ENCODE data around the gene ILDR2.

Gene ILDR2

GRCh38 chr1:166918956-166919316 is 56.4 kb downstream of the ILDR2 start:
- TF ChIP-seq TOX (CRISPR knock-in tag; IDR thresholded peaks at IDR 0.05; ENCODE audit: borderline replicate concordance) (no peak), ZFP30 (CRISPR knock-in tag; IDR thresholded peaks at IDR 0.05) (no peak), ESRRG (CRISPR knock-in tag; IDR thresholded peaks at IDR 0.05) (no peak), ZNF565 (CRISPR knock-in tag; conservative IDR thresholded peaks at IDR 0.05; ENCODE audit: low read depth) (no peak), ISL1 (CRISPR knock-in tag; IDR thresholded peaks at IDR 0.05) (no peak), ZC3H10 (CRISPR knock-in tag; IDR thresholded peaks at IDR 0.05) (no peak), OSR1 (CRISPR knock-in tag; IDR thresholded peaks at IDR 0.05) (no peak), ZNF8 (CRISPR knock-in tag; IDR thresholded peaks at IDR 0.05) (no peak), CSDC2 (CRISPR knock-in tag; IDR thresholded peaks at IDR 0.05) (no peak), TCF4 (CRISPR knock-in tag; IDR thresholded peaks at IDR 0.05; ENCODE audit: borderline replicate concordance) (no peak), ZFP3 (CRISPR knock-in tag; IDR thresholded peaks at IDR 0.05) (no peak), GLIS3 (CRISPR knock-in tag; IDR thresholded peaks at IDR 0.05) (no peak), PPARA (CRISPR knock-in tag; IDR thresholded peaks at IDR 0.05; ENCODE audit: borderline replicate concordance) (no peak), TSHZ2 (CRISPR knock-in tag; IDR thresholded peaks at IDR 0.05) (no peak)
- TF ChIP-seq, protein P1, sequence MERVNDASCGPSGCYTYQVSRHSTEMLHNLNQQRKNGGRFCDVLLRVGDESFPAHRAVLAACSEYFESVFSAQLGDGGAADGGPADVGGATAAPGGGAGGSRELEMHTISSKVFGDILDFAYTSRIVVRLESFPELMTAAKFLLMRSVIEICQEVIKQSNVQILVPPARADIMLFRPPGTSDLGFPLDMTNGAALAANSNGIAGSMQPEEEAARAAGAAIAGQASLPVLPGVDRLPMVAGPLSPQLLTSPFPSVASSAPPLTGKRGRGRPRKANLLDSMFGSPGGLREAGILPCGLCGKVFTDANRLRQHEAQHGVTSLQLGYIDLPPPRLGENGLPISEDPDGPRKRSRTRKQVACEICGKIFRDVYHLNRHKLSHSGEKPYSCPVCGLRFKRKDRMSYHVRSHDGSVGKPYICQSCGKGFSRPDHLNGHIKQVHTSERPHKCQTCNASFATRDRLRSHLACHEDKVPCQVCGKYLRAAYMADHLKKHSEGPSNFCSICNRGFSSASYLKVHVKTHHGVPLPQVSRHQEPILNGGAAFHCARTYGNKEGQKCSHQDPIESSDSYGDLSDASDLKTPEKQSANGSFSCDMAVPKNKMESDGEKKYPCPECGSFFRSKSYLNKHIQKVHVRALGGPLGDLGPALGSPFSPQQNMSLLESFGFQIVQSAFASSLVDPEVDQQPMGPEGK (CRISPR knock-in tag; IDR thresholded peaks at IDR 0.05; ENCODE audit: borderline replicate concordance): no peak
- TF ChIP-seq, protein P2, sequence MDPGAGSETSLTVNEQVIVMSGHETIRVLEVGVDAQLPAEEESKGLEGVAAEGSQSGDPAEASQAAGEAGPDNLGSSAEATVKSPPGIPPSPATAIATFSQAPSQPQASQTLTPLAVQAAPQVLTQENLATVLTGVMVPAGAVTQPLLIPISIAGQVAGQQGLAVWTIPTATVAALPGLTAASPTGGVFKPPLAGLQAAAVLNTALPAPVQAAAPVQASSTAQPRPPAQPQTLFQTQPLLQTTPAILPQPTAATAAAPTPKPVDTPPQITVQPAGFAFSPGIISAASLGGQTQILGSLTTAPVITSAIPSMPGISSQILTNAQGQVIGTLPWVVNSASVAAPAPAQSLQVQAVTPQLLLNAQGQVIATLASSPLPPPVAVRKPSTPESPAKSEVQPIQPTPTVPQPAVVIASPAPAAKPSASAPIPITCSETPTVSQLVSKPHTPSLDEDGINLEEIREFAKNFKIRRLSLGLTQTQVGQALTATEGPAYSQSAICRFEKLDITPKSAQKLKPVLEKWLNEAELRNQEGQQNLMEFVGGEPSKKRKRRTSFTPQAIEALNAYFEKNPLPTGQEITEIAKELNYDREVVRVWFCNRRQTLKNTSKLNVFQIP (CRISPR knock-in tag; IDR thresholded peaks at IDR 0.05; ENCODE audit: borderline replicate concordance, low read depth): no peak
- TF ChIP-seq, protein P3, sequence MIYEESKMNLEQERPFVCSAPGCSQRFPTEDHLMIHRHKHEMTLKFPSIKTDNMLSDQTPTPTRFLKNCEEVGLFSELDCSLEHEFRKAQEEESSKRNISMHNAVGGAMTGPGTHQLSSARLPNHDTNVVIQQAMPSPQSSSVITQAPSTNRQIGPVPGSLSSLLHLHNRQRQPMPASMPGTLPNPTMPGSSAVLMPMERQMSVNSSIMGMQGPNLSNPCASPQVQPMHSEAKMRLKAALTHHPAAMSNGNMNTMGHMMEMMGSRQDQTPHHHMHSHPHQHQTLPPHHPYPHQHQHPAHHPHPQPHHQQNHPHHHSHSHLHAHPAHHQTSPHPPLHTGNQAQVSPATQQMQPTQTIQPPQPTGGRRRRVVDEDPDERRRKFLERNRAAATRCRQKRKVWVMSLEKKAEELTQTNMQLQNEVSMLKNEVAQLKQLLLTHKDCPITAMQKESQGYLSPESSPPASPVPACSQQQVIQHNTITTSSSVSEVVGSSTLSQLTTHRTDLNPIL (CRISPR knock-in tag; IDR thresholded peaks at IDR 0.05; ENCODE audit: low read depth): no peak
- TF ChIP-seq, protein P4, sequence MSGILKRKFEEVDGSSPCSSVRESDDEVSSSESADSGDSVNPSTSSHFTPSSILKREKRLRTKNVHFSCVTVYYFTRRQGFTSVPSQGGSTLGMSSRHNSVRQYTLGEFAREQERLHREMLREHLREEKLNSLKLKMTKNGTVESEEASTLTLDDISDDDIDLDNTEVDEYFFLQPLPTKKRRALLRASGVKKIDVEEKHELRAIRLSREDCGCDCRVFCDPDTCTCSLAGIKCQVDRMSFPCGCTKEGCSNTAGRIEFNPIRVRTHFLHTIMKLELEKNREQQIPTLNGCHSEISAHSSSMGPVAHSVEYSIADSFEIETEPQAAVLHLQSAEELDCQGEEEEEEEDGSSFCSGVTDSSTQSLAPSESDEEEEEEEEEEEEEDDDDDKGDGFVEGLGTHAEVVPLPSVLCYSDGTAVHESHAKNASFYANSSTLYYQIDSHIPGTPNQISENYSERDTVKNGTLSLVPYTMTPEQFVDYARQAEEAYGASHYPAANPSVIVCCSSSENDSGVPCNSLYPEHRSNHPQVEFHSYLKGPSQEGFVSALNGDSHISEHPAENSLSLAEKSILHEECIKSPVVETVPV (CRISPR knock-in tag; IDR thresholded peaks at IDR 0.05): no peak
- ATAC-seq: no peak

DNA sequence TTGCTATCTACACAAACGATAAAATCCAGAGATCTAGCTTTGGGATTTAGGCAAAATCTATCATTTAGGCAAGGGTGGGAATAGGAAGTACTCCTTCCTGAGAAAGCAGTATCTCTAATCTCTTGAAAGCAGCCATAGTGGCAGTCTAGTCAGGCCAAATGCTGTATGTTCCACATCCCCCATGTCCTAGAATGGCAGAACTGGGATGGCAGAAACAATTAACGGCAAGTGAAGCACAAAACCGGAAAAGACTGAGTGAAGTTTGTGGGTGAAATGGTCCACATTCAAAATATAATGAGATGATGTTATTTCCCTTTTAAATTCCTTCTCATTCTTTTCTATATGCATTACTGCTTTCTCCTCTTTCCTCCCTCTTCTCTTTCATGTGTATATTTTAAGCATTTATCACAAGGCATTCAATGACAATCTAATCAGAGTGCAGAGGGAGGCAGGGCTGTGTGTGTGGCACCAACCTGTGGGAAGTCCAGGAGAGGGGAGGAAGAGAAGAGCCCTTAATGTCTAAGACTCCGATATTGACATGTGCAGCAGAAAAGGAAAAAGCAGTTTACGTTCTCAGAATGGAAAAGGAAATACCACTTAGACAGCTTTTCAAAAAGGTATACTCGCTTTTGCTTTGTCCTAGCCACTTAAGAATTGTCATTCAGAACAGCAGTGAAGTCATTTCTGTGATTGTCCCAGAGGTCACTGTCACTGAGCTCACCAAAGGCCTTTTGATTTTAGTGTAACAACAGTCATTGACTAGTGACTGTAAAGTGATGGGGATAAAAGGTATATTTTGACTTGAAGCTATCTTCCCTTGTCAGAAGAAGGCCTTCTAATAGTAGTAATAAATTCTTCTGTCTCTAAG is 57.0 kb downstream of the ILDR2 start:
- no peak for ATAC-seq
- TF ChIP-seq OSR1 (CRISPR knock-in tag; IDR thresholded peaks at IDR 0.05) (no peak), ZNF70 (CRISPR knock-in tag; IDR thresholded peaks at IDR 0.05) (no peak)
- TF ChIP-seq, protein P4 (CRISPR knock-in tag; IDR thresholded peaks at IDR 0.05): no peak
